Stimulated activated effector memory CD8-positive, alpha-beta T cell treated with anti-CD3 and anti-CD28 coated beads, Interleukin-12 subunit alpha, Interleukin-12 subunit beta, amount 100 ng/mL, for 72 hours (primary cell): ENCODE measurements around the gene LIMS2.
A peak's percentile ranks its signal among the peaks of the same experiment; 100 is the strongest.

Source experiments
- ATAC-seq: fragments of 150-1000 bp; cut with Tn5 transposase; 2 replicates; pipeline ENCODE4 v1.10.0; 2021
- DNase-seq, 2 donors: peaks; one replicate each; pipeline ENCODE4 v3.0.0; 2021 to 2022; ENCODE audit warnings: low spot score in 2 of 2
- H3K27ac Mint-ChIP-seq: one replicate; pipeline ENCODE4 v1.8.0; 2022; ENCODE audit warnings: mild to moderate bottlenecking, mixed read lengths
- H3K36me3 Mint-ChIP-seq: one replicate; pipeline ENCODE4 v1.8.0; 2022; ENCODE audit warnings: mild to moderate bottlenecking, mixed read lengths
- H3K4me1 Mint-ChIP-seq: one replicate; pipeline ENCODE4 v1.8.0; 2022; ENCODE audit warnings: mixed read lengths
- H3K4me3 Mint-ChIP-seq: one replicate; pipeline ENCODE4 v1.8.0; 2022; ENCODE audit warnings: mild to moderate bottlenecking, mixed read lengths
- H3K9me3 Mint-ChIP-seq: one replicate; pipeline ENCODE4 v1.8.0; 2022; ENCODE audit warnings: mixed read lengths

Gene LIMS2

GRCh38 chr2:127658641-127659407, 16.5 kb downstream of the LIMS2 start:
- H3K9me3 Mint-ChIP-seq = no peaks in the 10 kb centered on the region
- H3K4me1 Mint-ChIP-seq = peaks cover 6% of the 10 kb centered on the region
- H3K36me3 Mint-ChIP-seq = no peaks in the 10 kb centered on the region
- DNase-seq (no peak), ATAC-seq (no peak)
- H3K4me3 Mint-ChIP-seq = no peak overlapping the region
- H3K27ac Mint-ChIP-seq = no peak overlapping the region

- Mint-ChIP-seq H3K4me1 (peaks cover 5% of the 10 kb centered on the region), H3K27ac (no peak overlapping the region), H3K4me3 (no peak overlapping the region), H3K9me3 (no peaks in the 10 kb centered on the region), H3K36me3 (no peaks in the 10 kb centered on the region)
- ATAC-seq (no peak), DNase-seq (no peak)
Measured at GRCh38 chr2:127658146-127658545, 17.2 kb downstream of the LIMS2 start.

- H3K27ac Mint-ChIP-seq = no peak overlapping the region
- H3K36me3 Mint-ChIP-seq = no peaks in the 10 kb centered on the region
- no peak for ATAC-seq
- no peaks in the 10 kb centered on the region for H3K9me3 Mint-ChIP-seq
- no peak for DNase-seq
- H3K4me1 Mint-ChIP-seq = peaks cover 10% of the 10 kb centered on the region
- no peak overlapping the region for H3K4me3 Mint-ChIP-seq
Measured at GRCh38 chr2:127657232-127657595, 18.1 kb downstream of the LIMS2 start.

- H3K4me1 Mint-ChIP-seq = peaks cover 10% of the 10 kb centered on the region
- ATAC-seq = no peak
- no peaks in the 10 kb centered on the region for H3K9me3 Mint-ChIP-seq
- no peak overlapping the region for H3K4me3 Mint-ChIP-seq
- no peak for DNase-seq
- no peaks in the 10 kb centered on the region for H3K36me3 Mint-ChIP-seq
- H3K27ac Mint-ChIP-seq = no peak overlapping the region
Measured at GRCh38 chr2:127656569-127657231, 18.6 kb downstream of the LIMS2 start.

- no peak for DNase-seq
- peaks cover 10% of the 10 kb centered on the region for H3K4me1 Mint-ChIP-seq
- H3K4me3 Mint-ChIP-seq = no peak overlapping the region
- H3K27ac Mint-ChIP-seq = no peak overlapping the region
- no peaks in the 10 kb centered on the region for H3K36me3 Mint-ChIP-seq
- H3K9me3 Mint-ChIP-seq = no peaks in the 10 kb centered on the region
- ATAC-seq = no peak
Measured at GRCh38 chr2:127655209-127656073, 19.9 kb downstream of the LIMS2 start.

GRCh38 chr2:127654838-127655175, 20.5 kb downstream of the LIMS2 start:
- no peaks in the 10 kb centered on the region for H3K36me3 Mint-ChIP-seq
- DNase-seq = no peak
- H3K9me3 Mint-ChIP-seq = no peaks in the 10 kb centered on the region
- H3K27ac Mint-ChIP-seq = no peak overlapping the region
- no peak overlapping the region for H3K4me3 Mint-ChIP-seq
- H3K4me1 Mint-ChIP-seq = peaks cover 11% of the 10 kb centered on the region
- no peak for ATAC-seq

- H3K4me1 Mint-ChIP-seq = peaks cover 17% of the 10 kb centered on the region
- H3K9me3 Mint-ChIP-seq = no peaks in the 10 kb centered on the region
- no peak overlapping the region for H3K4me3 Mint-ChIP-seq
- H3K27ac Mint-ChIP-seq = no peak overlapping the region
- no peak for ATAC-seq
- no peak for DNase-seq
- H3K36me3 Mint-ChIP-seq = no peaks in the 10 kb centered on the region
Measured at GRCh38 chr2:127654084-127654837, 21.1 kb downstream of the LIMS2 start.

- no peak for ATAC-seq
- DNase-seq = no peak
- Mint-ChIP-seq H3K36me3 (no peaks in the 10 kb centered on the region), H3K4me3 (no peak overlapping the region), H3K4me1 (peaks cover 24% of the 10 kb centered on the region), H3K27ac (no peak overlapping the region), H3K9me3 (no peaks in the 10 kb centered on the region)
Measured at GRCh38 chr2:127653421-127654083, 21.8 kb downstream of the LIMS2 start.

GRCh38 chr2:127652786-127653357, 22.5 kb downstream of the LIMS2 start:
- Mint-ChIP-seq H3K4me3 (no peak overlapping the region), H3K9me3 (no peaks in the 10 kb centered on the region), H3K27ac (no peak overlapping the region), H3K36me3 (no peaks in the 10 kb centered on the region), H3K4me1 (peaks cover 26% of the 10 kb centered on the region)
- DNase-seq (no peak), ATAC-seq (no peak)

GRCh38 chr2:127651971-127652550, 23.3 kb downstream of the LIMS2 start:
- peaks cover 26% of the 10 kb centered on the region for H3K4me1 Mint-ChIP-seq
- no peak overlapping the region for H3K4me3 Mint-ChIP-seq
- no peaks in the 10 kb centered on the region for H3K9me3 Mint-ChIP-seq
- DNase-seq (no peak), ATAC-seq (no peak)
- H3K27ac Mint-ChIP-seq = no peak overlapping the region
- no peaks in the 10 kb centered on the region for H3K36me3 Mint-ChIP-seq

GRCh38 chr2:127651381-127651809, 23.9 kb downstream of the LIMS2 start:
- no peak overlapping the region for H3K4me3 Mint-ChIP-seq
- ATAC-seq = no peak
- H3K27ac Mint-ChIP-seq = no peak overlapping the region
- peaks cover 26% of the 10 kb centered on the region for H3K4me1 Mint-ChIP-seq
- H3K36me3 Mint-ChIP-seq = no peaks in the 10 kb centered on the region
- no peaks in the 10 kb centered on the region for H3K9me3 Mint-ChIP-seq
- DNase-seq = no peak

GRCh38 chr2:127650785-127651380, 24.4 kb downstream of the LIMS2 start:
- peaks cover 26% of the 10 kb centered on the region for H3K4me1 Mint-ChIP-seq
- H3K9me3 Mint-ChIP-seq = no peaks in the 10 kb centered on the region
- H3K27ac Mint-ChIP-seq = no peak overlapping the region
- no peak for DNase-seq
- H3K4me3 Mint-ChIP-seq = no peak overlapping the region
- no peak for ATAC-seq
- no peaks in the 10 kb centered on the region for H3K36me3 Mint-ChIP-seq

- H3K4me1 Mint-ChIP-seq = peaks cover 26% of the 10 kb centered on the region
- H3K36me3 Mint-ChIP-seq = no peaks in the 10 kb centered on the region
- no peak overlapping the region for H3K4me3 Mint-ChIP-seq
- no peak for ATAC-seq
- no peaks in the 10 kb centered on the region for H3K9me3 Mint-ChIP-seq
- no peak for DNase-seq
- peak overlapping the region; percentile 58 for H3K27ac Mint-ChIP-seq
Measured at GRCh38 chr2:127650041-127650784, 25.1 kb downstream of the LIMS2 start.
